HepG2 (cell line): ENCODE results near the gene SENP6.

ENCODE experiments used
- BHLHE40 ChIP-seq: IDR thresholded peaks from 2 replicates; pipeline ENCODE4 v1.6.1; 2011; ENCODE audit warnings: low read length, improper control_type of control experiment
- FOXK2 ChIP-seq: fragments of 450-650 bp; IDR thresholded peaks from 2 replicates; pipeline ENCODE4 v1.6.1; 2016

- TF ChIP-seq BHLHE40 (no peak), FOXK2 (no peak)
Measured at GRCh38 chr6:75694406-75694805, 92.7 kb downstream of the SENP6 start.
